ENCODE data around the gene EOGT. TPM values are rescaled to one million over a fixed set of nuclear protein-coding genes. Genes with fewer than 3 reads are reported as not detected.

Gene EOGT
- total RNA-seq (ENCODE audit: low replicate concordance): 6.3 and 60.5 TPM in 2 replicates

DNA sequence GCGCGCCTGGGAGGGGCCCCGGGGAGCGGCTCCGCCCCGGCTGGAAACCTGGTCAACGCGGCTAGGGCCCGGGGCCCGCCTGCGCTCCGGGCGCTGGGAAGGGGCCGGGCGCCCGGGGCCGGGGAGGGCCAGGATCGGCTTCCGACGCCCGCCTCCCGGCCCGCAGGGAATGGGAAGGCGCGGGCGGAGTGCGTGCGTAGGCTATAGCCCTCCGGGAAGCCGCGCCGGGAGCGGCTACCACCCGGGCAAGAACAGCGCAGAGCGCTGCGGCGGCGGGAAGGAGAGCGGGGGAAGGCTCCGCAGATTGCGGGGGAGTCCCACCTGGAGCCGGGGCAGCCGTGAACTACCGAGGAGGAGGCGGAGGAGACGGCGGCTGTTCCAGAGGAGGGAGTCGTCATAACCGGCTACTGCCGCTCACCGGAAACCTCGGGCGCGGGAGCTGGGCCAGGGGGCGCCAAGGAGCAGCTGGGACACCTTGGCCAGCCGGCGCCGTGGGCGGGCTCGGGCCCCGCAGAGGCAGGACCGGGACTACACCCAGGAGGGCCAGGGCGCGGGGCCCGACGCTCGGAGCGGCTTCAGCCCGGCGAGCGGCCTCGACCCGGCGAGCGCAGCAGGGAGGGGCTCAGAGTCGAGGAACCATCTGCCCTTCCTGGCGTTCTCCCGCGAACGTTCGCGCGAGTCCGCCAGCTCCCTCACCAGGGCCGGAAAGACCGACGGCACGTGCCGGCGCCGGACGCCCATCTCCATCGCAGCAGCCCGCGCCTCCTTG lies at the start of gene EOGT:
EOGT (minus strand) TSS at position 432 of the 769 bp plus-strand sequence. CDS start 3,838 bp downstream, outside the sequence.

DNA sequence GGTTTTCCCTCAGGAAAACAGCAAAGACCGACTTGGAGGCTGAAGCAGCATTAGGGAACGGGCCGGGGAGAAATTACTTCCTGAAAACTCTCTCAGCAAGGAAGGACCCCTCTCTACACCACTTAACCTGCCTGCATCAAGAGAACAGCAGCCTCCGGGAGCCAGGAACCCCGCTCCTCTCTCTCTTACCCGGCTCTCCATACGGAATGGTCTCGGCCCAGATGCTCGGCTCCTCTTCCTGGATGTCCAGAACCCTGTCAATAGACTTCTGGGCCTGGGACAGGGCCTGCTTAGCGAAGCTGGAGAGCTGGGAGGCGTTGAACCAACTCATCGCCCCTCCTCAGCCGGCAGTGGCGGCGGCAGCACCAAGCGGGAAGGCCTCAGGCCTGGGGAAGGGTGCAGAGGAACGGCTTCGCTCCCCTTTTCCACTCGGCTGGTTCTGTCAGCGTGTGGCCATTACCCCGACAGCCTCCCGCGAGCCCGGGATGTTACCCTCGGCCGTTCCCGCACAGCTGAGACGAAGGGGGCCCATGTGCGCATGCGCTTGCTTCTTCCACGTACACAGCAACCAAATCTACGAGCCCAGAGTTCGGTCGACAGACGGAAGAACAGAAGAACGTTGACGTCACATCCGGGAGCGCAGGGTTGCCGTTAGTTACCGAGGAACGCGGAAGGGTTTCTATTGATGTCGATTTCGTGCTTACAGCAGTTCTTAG lies 38.4 kb upstream of the EOGT start, which contains the start of gene TMF1:
TMF1 (minus strand) TSS at position 578 of the 716 bp plus-strand sequence; CDS start at position 331, 247 bp downstream.

Other genes with a start within 250 kb of the EOGT start
- gene TAFA4, start 81.1 kb downstream of the EOGT start, total RNA-seq (ENCODE audit: low replicate concordance): not detected in 2 replicates
- 30.3 and 34.7 TPM in 2 replicates for gene TMF1, start 38.6 kb upstream of the EOGT start, total RNA-seq (ENCODE audit: low replicate concordance)
- 79.6 and 107 TPM in 2 replicates for gene UBA3, start 66.7 kb upstream of the EOGT start, total RNA-seq (ENCODE audit: low replicate concordance)
- gene ARL6IP5, start 71.3 kb upstream of the EOGT start, total RNA-seq (ENCODE audit: low replicate concordance): 80.0 and 117 TPM in 2 replicates
- not detected in 2 replicates for gene LMOD3, start 108.9 kb upstream of the EOGT start, total RNA-seq (ENCODE audit: low replicate concordance)

Data from smooth muscle cell of the coronary artery (primary cell).